Measurements from ENCODE around the gene SGTA.
"Not testable (repeated sequence)": the region's sequence is repeated elsewhere in the genome, so short reads cannot be mapped to it uniquely, and the experiment has no call there.

The SGTA gene

GRCh38 chr19:2726904-2727639, 56.0 kb downstream of the SGTA start:
- no peak for DNase-seq (ENCODE audit: low read depth)

- no peak for DNase-seq (ENCODE audit: low read depth)
These were observed 56.8 kb downstream of the SGTA start for GRCh38 chr19:2726160-2726855.

GRCh38 chr19:2724148-2724557, 58.9 kb downstream of the SGTA start:
- DNase-seq (ENCODE audit: low read depth), result no peak

GRCh38 chr19:2723747-2724146, 59.3 kb downstream of the SGTA start:
- DNase-seq (ENCODE audit: low read depth), result no peak

GRCh38 chr19:2723345-2723715, 59.7 kb downstream of the SGTA start:
- DNase-seq (ENCODE audit: low read depth), result no peak

GRCh38 chr19:2722541-2723344, 60.3 kb downstream of the SGTA start:
- no peak for DNase-seq (ENCODE audit: low read depth)

GRCh38 chr19:2721570-2722540, 61.2 kb downstream of the SGTA start:
- no peak for DNase-seq (ENCODE audit: low read depth)

- DNase-seq (ENCODE audit: low read depth), result no peak
These were observed 62.1 kb downstream of the SGTA start, which contains the start of gene DIRAS1 for GRCh38 chr19:2720777-2721569. TSS of gene DIRAS1 (minus strand) at chr19:2721372. CDS start at chr19:2717806, 3,566 bp downstream.

GRCh38 chr19:2719920-2720776, 62.9 kb downstream of the SGTA start:
- no peak for DNase-seq (ENCODE audit: low read depth)

GRCh38 chr19:2719232-2719735, 63.8 kb downstream of the SGTA start:
- DNase-seq (ENCODE audit: low read depth), result no peak

- DNase-seq (ENCODE audit: low read depth), result no peak
These were observed 65.2 kb downstream of the SGTA start for GRCh38 chr19:2717638-2718541.

GRCh38 chr19:2716722-2717637, 66.1 kb downstream of the SGTA start:
- DNase-seq (ENCODE audit: low read depth), result no peak

GRCh38 chr19:2716275-2716650, 66.8 kb downstream of the SGTA start:
- DNase-seq (ENCODE audit: low read depth), result no peak

- DNase-seq (ENCODE audit: low read depth), result no peak
These were observed 67.4 kb downstream of the SGTA start for GRCh38 chr19:2715470-2716274.

- no peak for DNase-seq (ENCODE audit: low read depth)
These were observed 68.4 kb downstream of the SGTA start for GRCh38 chr19:2714531-2715269.

GRCh38 chr19:2714102-2714501, 69.0 kb downstream of the SGTA start:
- DNase-seq (ENCODE audit: low read depth), result not testable (repeated sequence)
